Measurements from ENCODE around the gene FAM171A1. TPM values are rescaled to one million over a fixed set of nuclear protein-coding genes. Genes with fewer than 3 reads are reported as not detected.
A peak's percentile ranks its signal among the peaks of the same experiment; 100 is the strongest.

Gene FAM171A1
- total and polyA plus RNA-seq, 2 donors: 4.2 to 5.4 TPM

DNA sequence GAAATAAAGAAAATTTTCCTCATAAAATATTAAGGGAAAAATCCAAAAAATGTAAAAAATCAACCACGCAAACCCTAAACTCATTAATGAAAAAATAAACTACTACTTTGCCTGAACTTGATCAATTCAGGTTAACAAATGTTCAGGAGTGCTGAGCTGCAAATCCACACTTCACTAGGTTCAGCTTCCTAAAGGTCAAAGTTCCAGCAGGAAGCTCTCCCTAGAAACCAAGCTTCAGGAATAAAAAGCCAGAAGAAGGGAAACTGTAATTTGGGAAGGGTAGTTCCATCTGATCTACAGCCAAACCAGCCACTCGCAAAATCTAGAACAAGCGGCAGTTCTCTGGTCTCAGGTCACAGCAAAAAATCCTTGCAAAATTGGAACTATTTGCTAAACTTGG, 194.8 kb downstream of the FAM171A1 start:
- H3K27me3 ChIP-seq (ENCODE audit: control insufficient read depth in 2 of 2, insufficient read depth in 1 of 2, low read length in 1 of 2): no peaks in the 10 kb centered on the region
- 96% methylated on average over 3 of the region's 3 CpGs for WGBS
- no peak overlapping the region for H3K27ac ChIP-seq (ENCODE audit: low read depth in 1 of 2, low read length in 1 of 2)
- no peaks in the 10 kb centered on the region for H3K36me3 ChIP-seq (ENCODE audit: control insufficient read depth in 2 of 2, insufficient read depth in 2 of 2, low read length in 1 of 2)
- peaks cover 10 to 16% of the 10 kb centered on the region in 2 donors for H3K4me1 ChIP-seq (ENCODE audit: control insufficient read depth in 2 of 2, insufficient read depth in 2 of 2, low read length in 2 of 2)
- DNase-seq (ENCODE audit: low read depth in 6 of 9, low spot score in 9 of 9): no peak
- no peaks in the 10 kb centered on the region for H3K9me3 ChIP-seq (ENCODE audit: control insufficient read depth in 2 of 2, insufficient read depth in 1 of 2, low read length in 1 of 2)
- H3K4me3 ChIP-seq (ENCODE audit: low read length in 2 of 2): no peak overlapping the region

DNA sequence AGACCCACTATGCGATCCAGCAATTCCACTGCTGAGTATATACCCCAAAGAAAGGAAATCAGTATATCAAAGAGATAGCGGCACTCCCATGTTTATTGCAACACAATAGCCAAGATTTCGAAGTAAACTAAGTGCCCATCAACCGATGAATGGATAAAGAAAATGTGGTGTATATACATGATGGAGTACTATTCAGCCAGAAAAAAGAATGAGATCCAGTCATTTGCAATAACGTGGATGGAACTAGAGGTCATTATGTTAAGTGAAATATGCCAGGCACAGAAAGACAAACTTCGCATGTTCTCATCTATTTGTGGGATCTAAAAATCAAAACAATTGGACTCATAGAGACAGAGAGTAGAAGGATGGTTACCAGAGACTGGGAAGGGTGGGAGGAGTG, 195.5 kb downstream of the FAM171A1 start:
- Histone ChIP-seq H3K36me3 (ENCODE audit: control insufficient read depth in 2 of 2, insufficient read depth in 2 of 2, low read length in 1 of 2) (no peaks in the 10 kb centered on the region), H3K27ac (ENCODE audit: low read depth in 1 of 2, low read length in 1 of 2) (no peak overlapping the region), H3K4me1 (ENCODE audit: control insufficient read depth in 2 of 2, insufficient read depth in 2 of 2, low read length in 2 of 2) (peaks cover 10 to 23% of the 10 kb centered on the region in 2 donors), H3K9me3 (ENCODE audit: control insufficient read depth in 2 of 2, insufficient read depth in 1 of 2, low read length in 1 of 2) (no peaks in the 10 kb centered on the region), H3K27me3 (ENCODE audit: control insufficient read depth in 2 of 2, insufficient read depth in 1 of 2, low read length in 1 of 2) (no peaks in the 10 kb centered on the region), H3K4me3 (ENCODE audit: low read length in 2 of 2) (no peak overlapping the region)
- DNase-seq (ENCODE audit: low read depth in 6 of 9, low spot score in 9 of 9): no peak
- WGBS: 96% methylated on average over 6 of the region's 6 CpGs

DNA sequence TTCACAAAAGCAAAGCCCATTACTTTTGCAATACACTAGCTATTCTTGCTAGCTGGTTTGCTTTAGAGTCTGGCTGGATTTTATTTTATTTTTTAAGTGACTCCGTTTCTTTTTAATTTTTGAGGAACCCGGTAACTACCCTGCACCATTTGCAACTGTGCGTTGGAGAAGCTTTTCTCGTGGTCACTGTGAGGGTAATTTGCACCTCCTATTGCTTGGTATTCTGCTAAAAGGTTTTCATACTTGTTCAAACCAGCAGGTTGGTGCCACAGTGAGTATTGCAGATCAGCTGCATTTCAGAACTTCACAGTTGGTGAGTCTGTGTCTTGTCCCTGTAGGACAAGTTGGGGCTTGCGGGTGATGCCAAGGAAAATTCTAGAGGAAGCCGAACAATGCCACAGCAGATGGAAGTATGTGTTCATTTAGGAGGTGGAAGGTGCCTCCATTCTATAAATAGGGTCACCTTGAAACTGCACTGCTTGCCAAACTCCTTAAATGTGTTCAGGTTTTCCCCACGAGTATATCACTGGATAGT, 198.7 kb downstream of the FAM171A1 start:
- H3K27ac ChIP-seq (ENCODE audit: low read depth in 1 of 2, low read length in 1 of 2): no peak overlapping the region
- DNase-seq (ENCODE audit: low read depth in 6 of 9, low spot score in 9 of 9): peak in 1 of 9 donors; percentile 28
- no peaks in the 10 kb centered on the region for H3K36me3 ChIP-seq (ENCODE audit: control insufficient read depth in 2 of 2, insufficient read depth in 2 of 2, low read length in 1 of 2)
- WGBS: 78% methylated on average over 7 of the region's 7 CpGs
- no peak overlapping the region for H3K4me3 ChIP-seq (ENCODE audit: low read length in 2 of 2)
- peaks cover 16 to 41% of the 10 kb centered on the region in 2 donors for H3K4me1 ChIP-seq (ENCODE audit: control insufficient read depth in 2 of 2, insufficient read depth in 2 of 2, low read length in 2 of 2)
- H3K9me3 ChIP-seq (ENCODE audit: control insufficient read depth in 2 of 2, insufficient read depth in 1 of 2, low read length in 1 of 2): no peaks in the 10 kb centered on the region
- no peaks in the 10 kb centered on the region for H3K27me3 ChIP-seq (ENCODE audit: control insufficient read depth in 2 of 2, insufficient read depth in 1 of 2, low read length in 1 of 2)

- WGBS: 7% methylated on average over 16 of the region's 16 CpGs
- peak; percentile 50 to 90 (median 72) for DNase-seq (ENCODE audit: low read depth in 6 of 9, low spot score in 9 of 9)
- no peaks in the 10 kb centered on the region for H3K9me3 ChIP-seq (ENCODE audit: control insufficient read depth in 2 of 2, insufficient read depth in 1 of 2, low read length in 1 of 2)
- H3K27me3 ChIP-seq (ENCODE audit: control insufficient read depth in 2 of 2, insufficient read depth in 1 of 2, low read length in 1 of 2): no peaks in the 10 kb centered on the region
- H3K27ac ChIP-seq (ENCODE audit: low read depth in 1 of 2, low read length in 1 of 2): peak overlapping the region; percentile 92 to 97
- peaks cover 19 to 44% of the 10 kb centered on the region in 2 donors for H3K4me1 ChIP-seq (ENCODE audit: control insufficient read depth in 2 of 2, insufficient read depth in 2 of 2, low read length in 2 of 2)
- peak overlapping the region; percentile 24 to 46 for H3K4me3 ChIP-seq (ENCODE audit: low read length in 2 of 2)
- no peaks in the 10 kb centered on the region for H3K36me3 ChIP-seq (ENCODE audit: control insufficient read depth in 2 of 2, insufficient read depth in 2 of 2, low read length in 1 of 2)
These were observed 201.3 kb downstream of the FAM171A1 start for GRCh38 chr10:15169555-15170401.

- DNase-seq (ENCODE audit: low read depth in 6 of 9, low spot score in 9 of 9): peak; percentile 73 to 93 (median 88)
- H3K27me3 ChIP-seq (ENCODE audit: control insufficient read depth in 2 of 2, insufficient read depth in 1 of 2, low read length in 1 of 2): no peaks in the 10 kb centered on the region
- H3K4me3 ChIP-seq (ENCODE audit: low read length in 2 of 2): peak overlapping the region; percentile 24 to 46
- peaks cover 19 to 42% of the 10 kb centered on the region in 2 donors for H3K4me1 ChIP-seq (ENCODE audit: control insufficient read depth in 2 of 2, insufficient read depth in 2 of 2, low read length in 2 of 2)
- H3K36me3 ChIP-seq (ENCODE audit: control insufficient read depth in 2 of 2, insufficient read depth in 2 of 2, low read length in 1 of 2): no peaks in the 10 kb centered on the region
- peak overlapping the region; percentile 92 to 97 for H3K27ac ChIP-seq (ENCODE audit: low read depth in 1 of 2, low read length in 1 of 2)
- no peaks in the 10 kb centered on the region for H3K9me3 ChIP-seq (ENCODE audit: control insufficient read depth in 2 of 2, insufficient read depth in 1 of 2, low read length in 1 of 2)
- WGBS: 15% methylated on average over 35 of the region's 44 CpGs
These were observed 202.1 kb downstream of the FAM171A1 start for GRCh38 chr10:15168786-15169554.

DNA sequence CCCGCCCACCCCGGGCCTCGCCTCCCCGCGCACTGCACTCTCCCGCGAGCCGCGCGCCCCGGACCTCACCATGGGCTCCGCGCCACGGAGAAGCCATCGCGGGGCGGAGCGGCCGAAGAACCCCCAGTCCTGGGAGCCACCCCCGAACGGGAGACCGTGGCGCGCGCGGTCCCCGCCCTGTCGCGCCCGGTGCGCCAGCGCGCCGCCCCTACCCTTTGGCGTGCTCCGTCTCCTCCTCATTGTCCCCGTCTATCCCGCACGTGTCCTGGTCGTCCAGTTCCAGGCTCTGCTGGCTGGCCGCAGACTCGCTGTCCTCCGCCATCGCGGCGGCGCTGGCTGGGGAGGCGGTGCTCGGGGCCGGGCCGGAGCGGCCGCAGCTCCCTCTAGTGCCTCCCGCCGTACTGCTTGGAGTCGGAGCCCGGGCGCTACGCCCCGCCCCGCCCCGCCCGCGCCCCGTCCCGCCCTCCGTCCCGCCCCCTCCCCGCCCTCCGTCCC, 202.8 kb downstream of the FAM171A1 start, which contains the start of gene NMT2:
TSS of gene NMT2 (minus strand) at position 403 of the 495 bp plus-strand sequence. CDS start at position 322, 81 bp downstream.
- under 1% methylated on average over 66 of the region's 70 CpGs for WGBS
- H3K4me3 ChIP-seq (ENCODE audit: low read length in 2 of 2): peak within 1 kb of the TSS; percentile 70 to 98
- no peaks in the 10 kb centered on the region for H3K9me3 ChIP-seq (ENCODE audit: control insufficient read depth in 2 of 2, insufficient read depth in 1 of 2, low read length in 1 of 2)
- peak in 6 of 9 donors; percentile 70 to 87 (median 76) for DNase-seq (ENCODE audit: low read depth in 6 of 9, low spot score in 9 of 9)
- peaks cover 18 to 42% of the 10 kb centered on the region in 2 donors for H3K4me1 ChIP-seq (ENCODE audit: control insufficient read depth in 2 of 2, insufficient read depth in 2 of 2, low read length in 2 of 2)
- H3K27ac ChIP-seq (ENCODE audit: low read depth in 1 of 2, low read length in 1 of 2): peak within 1 kb of the TSS; percentile 92 to 97
- H3K27me3 ChIP-seq (ENCODE audit: control insufficient read depth in 2 of 2, insufficient read depth in 1 of 2, low read length in 1 of 2): no peaks in the 10 kb centered on the region
- no peaks in the 10 kb centered on the region for H3K36me3 ChIP-seq (ENCODE audit: control insufficient read depth in 2 of 2, insufficient read depth in 2 of 2, low read length in 1 of 2)

GRCh38 chr10:15167411-15168290, 203.4 kb downstream of the FAM171A1 start:
- 6% methylated on average over 54 of the region's 54 CpGs for WGBS
- peaks cover 19 to 41% of the 10 kb centered on the region in 2 donors for H3K4me1 ChIP-seq (ENCODE audit: control insufficient read depth in 2 of 2, insufficient read depth in 2 of 2, low read length in 2 of 2)
- peak in 5 of 9 donors; percentile 26 to 64 (median 48) for DNase-seq (ENCODE audit: low read depth in 6 of 9, low spot score in 9 of 9)

DNA sequence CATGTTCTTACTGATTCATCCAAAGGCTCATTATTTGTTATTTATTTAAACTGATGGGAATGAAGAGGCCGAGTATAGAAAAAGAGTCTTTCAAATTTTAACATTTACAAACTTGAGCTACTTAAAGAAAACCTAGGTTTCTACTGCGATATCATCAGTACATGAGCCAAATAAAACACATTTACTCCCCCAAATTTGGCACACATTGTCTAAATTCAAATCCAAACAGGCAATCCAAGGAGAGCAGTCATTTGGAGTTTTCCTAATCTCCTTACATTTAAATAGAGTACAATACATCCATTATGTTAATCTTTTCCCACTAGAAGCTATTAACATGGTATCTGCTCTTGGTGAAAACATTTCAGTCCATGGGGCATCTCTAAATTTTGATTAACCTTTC, 204.8 kb downstream of the FAM171A1 start:
- peak overlapping the region; percentile 70 to 98 for H3K4me3 ChIP-seq (ENCODE audit: low read length in 2 of 2)
- DNase-seq (ENCODE audit: low read depth in 6 of 9, low spot score in 9 of 9): no peak
- peaks cover 14 to 32% of the 10 kb centered on the region in 2 donors for H3K4me1 ChIP-seq (ENCODE audit: control insufficient read depth in 2 of 2, insufficient read depth in 2 of 2, low read length in 2 of 2)
- WGBS: 91% methylated on average over 2 of the region's 2 CpGs
- H3K9me3 ChIP-seq (ENCODE audit: control insufficient read depth in 2 of 2, insufficient read depth in 1 of 2, low read length in 1 of 2): no peaks in the 10 kb centered on the region
- no peak overlapping the region for H3K27ac ChIP-seq (ENCODE audit: low read depth in 1 of 2, low read length in 1 of 2)
- H3K36me3 ChIP-seq (ENCODE audit: control insufficient read depth in 2 of 2, insufficient read depth in 2 of 2, low read length in 1 of 2): no peaks in the 10 kb centered on the region
- no peaks in the 10 kb centered on the region for H3K27me3 ChIP-seq (ENCODE audit: control insufficient read depth in 2 of 2, insufficient read depth in 1 of 2, low read length in 1 of 2)

More at GRCh38 chr10:15167411-15168290, 203.4 kb downstream of the FAM171A1 start:
- Histone ChIP-seq H3K27me3 (ENCODE audit: control insufficient read depth in 2 of 2, insufficient read depth in 1 of 2, low read length in 1 of 2) (no peaks in the 10 kb centered on the region), H3K27ac (ENCODE audit: low read depth in 1 of 2, low read length in 1 of 2) (peak overlapping the region in 1 of 2 donors; percentile 93), H3K36me3 (ENCODE audit: control insufficient read depth in 2 of 2, insufficient read depth in 2 of 2, low read length in 1 of 2) (no peaks in the 10 kb centered on the region), H3K4me3 (ENCODE audit: low read length in 2 of 2) (peak overlapping the region; percentile 70 to 98), H3K9me3 (ENCODE audit: control insufficient read depth in 2 of 2, insufficient read depth in 1 of 2, low read length in 1 of 2) (no peaks in the 10 kb centered on the region)

All from thymus (tissue), 11 donors.